HG03442 (cell line): ENCODE results near the gene DNAJB6.

Experiments used
- ATAC-seq: cut with Tn5 transposase; IDR thresholded peaks from one replicate; pipeline ENCODE4 v1.9.1; 2021; ENCODE audit warnings: mild to moderate bottlenecking, moderate library complexity; ENCODE audit not compliant: unreplicated experiment

DNAJB6 gene

DNA sequence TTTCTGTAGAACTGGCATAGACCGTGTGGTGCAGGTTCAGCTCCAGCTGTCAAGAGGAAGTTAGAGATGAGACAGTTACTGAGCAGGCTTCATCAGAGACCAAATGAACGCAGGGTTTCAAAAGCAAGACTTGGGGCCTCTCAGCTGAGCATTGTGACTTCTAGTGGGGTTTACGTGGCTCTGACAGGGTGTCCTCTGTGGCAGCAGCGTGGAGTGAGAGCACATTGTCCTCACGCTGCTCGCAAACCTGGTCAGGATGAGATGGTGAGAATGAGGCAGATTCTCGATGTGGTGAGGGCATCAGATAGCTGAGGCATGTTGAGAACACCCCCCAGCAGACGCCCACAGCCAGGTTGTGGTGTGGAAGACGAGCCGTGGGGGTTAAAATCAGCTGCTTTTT lies 126.0 kb downstream of the DNAJB6 start:
- no peak for ATAC-seq

DNA sequence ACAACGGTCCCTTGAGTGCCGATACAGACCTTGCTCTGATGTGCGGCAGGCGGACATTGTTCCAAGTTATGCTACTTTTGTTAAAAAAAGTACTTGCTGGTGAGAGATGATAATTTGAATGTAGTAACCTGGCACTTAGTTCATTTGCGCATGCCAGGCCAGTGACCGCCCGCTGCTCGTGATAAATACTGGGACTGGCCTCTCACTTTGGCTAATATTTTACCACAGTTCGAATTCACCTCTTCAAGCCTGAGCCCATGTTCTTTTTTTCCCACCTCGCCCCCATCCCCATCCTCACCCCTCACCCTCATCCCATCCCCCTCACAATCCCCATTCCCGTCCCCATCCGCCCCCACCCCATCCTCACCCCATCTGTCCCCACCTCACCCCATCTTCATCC lies 126.4 kb downstream of the DNAJB6 start:
- no peak for ATAC-seq

DNA sequence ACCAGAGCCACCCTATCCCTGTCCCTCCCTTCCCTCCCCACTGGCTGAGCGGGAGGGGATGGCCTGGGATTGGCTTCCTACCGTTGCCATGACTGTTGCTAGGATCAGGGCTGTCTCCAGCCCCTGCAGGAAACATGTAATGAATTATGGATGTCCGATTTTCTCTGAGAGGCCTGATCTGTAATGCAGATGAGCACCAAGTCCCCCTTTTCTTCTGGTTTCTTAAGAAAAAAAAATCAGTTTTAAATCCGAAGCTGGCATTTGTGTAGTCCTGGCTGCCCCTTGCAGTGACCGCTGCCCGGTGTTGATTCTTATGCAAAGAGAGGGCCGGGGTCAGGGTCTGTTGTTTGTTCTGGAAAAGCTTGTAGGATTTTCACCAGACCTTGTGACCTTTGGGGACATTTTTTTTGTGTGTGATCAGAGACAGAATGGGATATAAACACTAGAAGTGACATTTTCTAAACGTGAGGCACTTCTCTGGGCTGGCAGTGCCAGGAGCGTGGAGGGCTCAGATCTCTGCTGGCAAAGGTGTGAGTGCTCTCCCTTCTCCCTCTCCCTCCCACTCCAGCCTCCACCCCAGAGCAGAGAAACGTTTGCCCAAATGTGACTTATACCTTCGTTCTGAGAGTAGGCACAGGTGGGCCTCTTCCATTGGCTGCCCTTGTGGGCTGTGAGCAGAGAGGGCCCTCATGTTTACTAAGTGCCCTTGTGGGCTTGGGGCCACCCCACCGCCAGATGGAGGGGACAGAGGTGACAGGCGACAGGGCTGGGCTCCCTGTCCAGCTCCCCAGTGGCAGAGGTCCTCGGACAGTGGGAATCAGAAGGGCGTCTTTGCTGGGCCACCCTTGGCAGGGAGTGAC lies 127.5 kb downstream of the DNAJB6 start:
- no peak for ATAC-seq

DNA sequence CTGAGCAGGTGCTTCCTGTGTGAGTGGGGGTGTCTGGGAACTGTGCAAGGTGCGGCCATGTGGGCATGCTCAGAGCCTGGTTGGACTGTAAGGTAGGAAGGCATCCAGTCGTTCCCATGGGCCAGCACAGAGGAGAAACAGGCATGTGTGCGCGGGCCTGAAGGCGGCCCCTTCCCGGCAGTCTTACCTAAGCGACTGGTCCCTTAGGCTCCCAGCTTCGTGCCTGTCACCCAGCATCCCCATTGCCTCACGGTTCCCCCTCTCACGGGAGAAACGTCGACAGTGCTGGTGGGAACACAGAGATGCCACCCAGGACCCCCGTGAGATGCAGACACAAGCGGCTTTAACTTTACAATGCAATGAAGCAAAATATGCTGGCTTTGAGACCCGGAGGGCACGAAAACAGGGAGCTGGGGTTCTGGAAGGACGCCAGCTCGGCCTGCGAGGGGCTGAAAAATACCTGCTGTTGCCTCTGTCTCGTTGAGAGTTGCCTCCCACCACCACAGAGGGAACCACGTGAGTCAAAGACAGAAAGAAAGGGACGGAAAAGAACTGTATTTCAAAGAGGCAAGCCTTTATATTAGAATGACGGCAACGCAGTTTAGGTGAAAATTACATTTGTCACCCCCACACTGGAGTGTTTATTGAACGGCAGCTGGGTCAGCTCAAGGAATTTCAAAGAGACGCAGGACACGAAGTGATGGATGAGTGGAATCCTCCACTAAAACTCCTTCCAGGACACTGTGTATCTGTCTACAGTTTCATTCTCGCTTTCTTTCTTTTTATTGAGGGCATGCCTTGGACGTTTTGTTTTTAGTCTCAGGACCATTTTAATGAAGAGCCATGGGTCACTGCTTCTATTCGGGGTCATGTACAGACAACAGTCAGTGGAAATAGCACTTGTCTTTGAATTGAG lies 128.4 kb downstream of the DNAJB6 start:
- ATAC-seq: no peak

DNA sequence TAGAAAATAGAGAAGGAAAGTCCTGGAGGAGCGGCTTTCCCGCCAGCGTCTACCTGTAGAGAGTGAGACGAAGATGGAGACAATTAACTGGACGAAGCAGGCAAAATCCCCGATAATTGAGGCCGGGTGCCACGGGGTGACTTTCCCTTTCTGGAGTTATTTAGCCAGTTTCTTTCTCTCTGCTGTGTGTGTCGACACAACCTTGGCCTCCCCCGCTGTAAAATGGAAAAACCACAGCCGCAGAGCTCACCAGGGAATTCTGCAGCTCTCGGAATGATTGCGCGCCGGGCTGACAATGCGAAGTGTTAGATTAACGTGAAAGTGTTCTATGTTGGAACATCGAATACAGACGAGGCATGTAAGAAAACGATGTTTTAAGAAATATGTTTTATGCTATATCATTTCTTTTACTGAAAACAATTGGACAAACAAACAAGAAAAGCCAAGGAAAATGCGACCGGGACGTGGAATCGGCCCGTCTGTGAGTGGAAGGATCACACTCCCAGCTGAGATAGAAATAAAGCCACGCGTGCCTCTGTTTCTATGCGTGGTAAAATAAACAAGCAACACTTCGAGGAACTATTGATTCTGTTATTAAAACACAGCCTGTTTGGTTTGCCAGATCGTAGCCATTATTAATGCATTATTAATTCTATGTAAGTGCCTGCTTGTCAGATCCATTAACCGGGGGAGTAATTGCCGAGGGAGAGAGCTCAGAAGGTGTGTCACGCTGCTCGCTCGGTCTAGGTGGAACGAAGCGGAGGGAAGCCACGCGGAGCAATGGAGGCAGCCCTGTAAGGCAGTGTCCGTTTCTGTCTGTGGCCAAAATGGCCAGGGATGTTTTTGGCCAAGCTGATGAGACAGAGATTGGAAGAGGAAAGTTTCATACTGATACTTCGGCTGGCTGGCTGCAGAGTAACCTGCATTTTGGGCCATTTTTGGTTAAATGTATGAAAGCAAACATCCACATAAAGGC lies 129.4 kb downstream of the DNAJB6 start:
- no peak for ATAC-seq

DNA sequence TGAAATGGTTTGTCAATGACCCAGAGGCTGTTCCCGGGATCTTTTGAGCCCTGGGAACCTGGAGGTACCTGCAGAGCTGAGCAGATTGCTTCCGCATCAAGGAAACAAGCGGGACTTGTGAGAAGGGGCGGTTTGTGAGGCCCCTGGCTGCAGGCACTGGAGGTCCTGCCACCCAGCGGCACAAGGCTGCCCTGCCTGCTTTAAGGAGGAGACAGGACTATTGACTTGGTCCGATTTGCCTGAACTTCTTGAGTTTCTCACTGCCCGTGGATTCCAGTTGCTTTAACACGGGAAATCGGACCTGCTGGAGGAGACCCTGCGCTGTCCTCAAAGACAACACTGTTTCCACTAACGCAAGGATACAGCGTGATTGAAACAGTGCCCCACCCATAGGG lies 130.1 kb downstream of the DNAJB6 start:
- no peak for ATAC-seq
